ENCODE data around the gene FRAS1.

DNA sequence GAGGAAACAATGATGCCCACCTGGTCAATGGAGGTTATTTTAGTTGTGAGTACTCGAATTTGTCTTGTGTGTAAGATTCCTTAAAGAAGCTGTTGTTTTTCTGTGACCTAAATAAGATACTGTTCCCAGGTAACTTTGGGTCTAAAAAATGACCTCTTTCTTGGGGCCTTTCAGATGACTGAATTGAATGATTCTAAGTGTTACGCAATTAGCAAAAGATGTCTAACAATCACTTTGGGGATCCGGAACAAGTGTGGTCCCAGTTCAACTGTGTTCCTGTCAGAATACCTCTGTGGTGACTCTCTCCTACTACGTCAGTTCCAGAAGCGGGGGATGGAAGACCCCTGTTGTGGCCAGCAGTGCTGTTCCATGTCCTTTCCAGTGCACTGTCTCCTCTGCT, 99.4 kb downstream of the FRAS1 start:
- TF ChIP-seq, protein P1, sequence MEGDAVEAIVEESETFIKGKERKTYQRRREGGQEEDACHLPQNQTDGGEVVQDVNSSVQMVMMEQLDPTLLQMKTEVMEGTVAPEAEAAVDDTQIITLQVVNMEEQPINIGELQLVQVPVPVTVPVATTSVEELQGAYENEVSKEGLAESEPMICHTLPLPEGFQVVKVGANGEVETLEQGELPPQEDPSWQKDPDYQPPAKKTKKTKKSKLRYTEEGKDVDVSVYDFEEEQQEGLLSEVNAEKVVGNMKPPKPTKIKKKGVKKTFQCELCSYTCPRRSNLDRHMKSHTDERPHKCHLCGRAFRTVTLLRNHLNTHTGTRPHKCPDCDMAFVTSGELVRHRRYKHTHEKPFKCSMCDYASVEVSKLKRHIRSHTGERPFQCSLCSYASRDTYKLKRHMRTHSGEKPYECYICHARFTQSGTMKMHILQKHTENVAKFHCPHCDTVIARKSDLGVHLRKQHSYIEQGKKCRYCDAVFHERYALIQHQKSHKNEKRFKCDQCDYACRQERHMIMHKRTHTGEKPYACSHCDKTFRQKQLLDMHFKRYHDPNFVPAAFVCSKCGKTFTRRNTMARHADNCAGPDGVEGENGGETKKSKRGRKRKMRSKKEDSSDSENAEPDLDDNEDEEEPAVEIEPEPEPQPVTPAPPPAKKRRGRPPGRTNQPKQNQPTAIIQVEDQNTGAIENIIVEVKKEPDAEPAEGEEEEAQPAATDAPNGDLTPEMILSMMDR (conservative IDR thresholded peaks at IDR 0.05), result no peak
- no peak for TF ChIP-seq EZH2 (IDR thresholded peaks at IDR 0.05; ENCODE audit: low read depth)
